Lung microvascular endothelial cell (primary cell): ENCODE measurements around the gene NEB. TPM values are rescaled to one million over a fixed set of nuclear protein-coding genes. Genes with fewer than 3 reads are reported as not detected.
"Not testable (repeated sequence)": the region's sequence is repeated elsewhere in the genome, so short reads cannot be mapped to it uniquely, and the experiment has no call there.

Experiments used
- DNase-seq, 2 donors: peaks; one replicate each; pipeline versions ENCODE4 v3.0.0 to v3.0.0-alpha.2; 2010; ENCODE audit warnings: low read depth in 2 of 2
- total RNA-seq: library from RNA; depleted of rRNA; stranded (reverse); fragments of >200 nt; gene quantifications from 2 replicates; pipeline ENCODE4 v1.2.1, GENCODE V29; 2014

NEB gene
- total RNA-seq, 1 donor from 2014 or later: 0.99 TPM

- peak; percentile 53 to 75 for DNase-seq
These were observed 119.5 kb downstream of the NEB start for GRCh38 chr2:151614606-151615306.

GRCh38 chr2:151614159-151614558 is 120.1 kb downstream of the NEB start:
- DNase-seq: no peak

GRCh38 chr2:151611351-151611750 is 122.9 kb downstream of the NEB start:
- no peak for DNase-seq

- DNase-seq: no peak
These were observed 124.0 kb downstream of the NEB start for GRCh38 chr2:151610310-151610709.

GRCh38 chr2:151609705-151610104 is 124.6 kb downstream of the NEB start:
- DNase-seq: no peak

GRCh38 chr2:151607459-151608424 is 126.5 kb downstream of the NEB start:
- not testable (repeated sequence) for DNase-seq

GRCh38 chr2:151603530-151603929 is 130.7 kb downstream of the NEB start:
- DNase-seq: not testable (repeated sequence)

GRCh38 chr2:151602402-151602801 is 131.9 kb downstream of the NEB start:
- DNase-seq: not testable (repeated sequence)

- DNase-seq: not testable (repeated sequence)
These were observed 132.5 kb downstream of the NEB start for GRCh38 chr2:151601803-151602202.

GRCh38 chr2:151596903-151597608 is 137.2 kb downstream of the NEB start:
- DNase-seq: not testable (repeated sequence)

GRCh38 chr2:151591908-151592255 is 142.4 kb downstream of the NEB start:
- not testable (repeated sequence) for DNase-seq

GRCh38 chr2:151591250-151591907 is 142.9 kb downstream of the NEB start:
- not testable (repeated sequence) for DNase-seq

GRCh38 chr2:151581300-151581699 is 153.0 kb downstream of the NEB start:
- DNase-seq: not testable (repeated sequence)

GRCh38 chr2:151580697-151581096 is 153.6 kb downstream of the NEB start:
- DNase-seq: not testable (repeated sequence)

GRCh38 chr2:151577116-151577515 is 157.2 kb downstream of the NEB start:
- DNase-seq: no peak

- DNase-seq: no peak
These were observed 158.2 kb downstream of the NEB start for GRCh38 chr2:151576080-151576479.

GRCh38 chr2:151575338-151575737 is 158.9 kb downstream of the NEB start:
- DNase-seq: no peak

GRCh38 chr2:151570191-151570590 is 164.1 kb downstream of the NEB start:
- DNase-seq: no peak

GRCh38 chr2:151569167-151569566 is 165.1 kb downstream of the NEB start:
- no peak for DNase-seq

GRCh38 chr2:151568501-151568900 is 165.8 kb downstream of the NEB start:
- DNase-seq: no peak

GRCh38 chr2:151567006-151567405 is 167.3 kb downstream of the NEB start:
- no peak for DNase-seq
